Measurements from ENCODE around the gene IL10RA.
"Not testable (repeated sequence)": the region's sequence is repeated elsewhere in the genome, so short reads cannot be mapped to it uniquely, and the experiment has no call there.

GRCh38 chr11:118007563-118008270 lies 21.5 kb downstream of the IL10RA start:
- not testable (repeated sequence) for TF ChIP-seq JUND (IDR thresholded peaks at IDR 0.05); GABPA (IDR thresholded peaks at IDR 0.05 in 1 of 2, conservative IDR thresholded peaks at IDR 0.05 in 1 of 2); CTCF (IDR thresholded peaks at IDR 0.05; ENCODE audit: low read depth, low read length, missing input control); YY1 (IDR thresholded peaks at IDR 0.05); EGR1 (IDR thresholded peaks at IDR 0.05; ENCODE audit: low read depth in 2 of 2)

Measured in liver (tissue), 3 donors.